HepG2 (cell line): ENCODE results near the gene ECM1. TPM values are rescaled to one million over a fixed set of nuclear protein-coding genes. Genes with fewer than 3 reads are reported as not detected.

ENCODE experiments used
- ATAC-seq: fragments of 200-7000 bp; cut with Tn5 transposase; 3 replicates; pipeline ENCODE4 v1.9.1; 2020; ENCODE audit warnings: mild to moderate bottlenecking, moderate library complexity
- BruUV-seq: library from RNA; stranded (reverse); fragments of 400-500 nt; replicated peaks from 2 replicates; lab custom pipeline; 2021; lab: Mats Ljungman, UMichigan
- CTCF ChIA-PET: fragments of 300-600 bp; formaldehyde crosslinking; extraction: SDS; loops from one replicate; lab custom pipeline; 2021; ENCODE audit warnings: low total read pairs, inconsistent platforms, low intra/inter-chr PET ratio; lab: Yijun Ruan, JAX
- POLR2A ChIA-PET: fragments of 350-600 bp; sonication (Branson Sonifier 250); formaldehyde crosslinking; loops from one replicate; lab custom pipeline; 2020; ENCODE audit warnings: antibody characterized with exemption, inconsistent platforms; lab: Yijun Ruan, JAX
- DNase-seq: peaks from one replicate; pipeline ENCODE4 v3.0.0-alpha.2; 2015; ENCODE audit warnings: low spot score
- FAIRE-seq: peaks from 3 replicates; lab custom pipeline; 2011; peaks lifted over from hg19 to GRCh38; lab: Jason Lieb, UNC
- H2AFZ ChIP-seq: one replicate; pipeline ENCODE4 v1.6.1; 2011; ENCODE audit warnings: low read length, inconsistent platforms
- H3K27ac ChIP-seq: fragments of 300-600 bp; 3 replicates; pipeline ENCODE4 v1.8.0; 2011; ENCODE audit warnings: mixed run types, mild to moderate bottlenecking, mixed read lengths, low read length, inconsistent platforms; ENCODE audit not compliant: insufficient read depth; ENCODE audit errors: extremely low read length
- H3K27me3 ChIP-seq, 2 experiments: fragments of 200-600 bp in 1 of 2; 2 replicates in 1 of 2; 3 replicates in 1 of 2; pipeline versions ENCODE4 v1.6.0 to v1.8.0; 2011; ENCODE audit warnings: low read length in 2 of 2, mild to moderate bottlenecking in 2 of 2, moderate library complexity in 2 of 2, inconsistent platforms in 1 of 2; ENCODE audit not compliant: insufficient read depth in 2 of 2, control insufficient read depth in 1 of 2
- H3K36me3 ChIP-seq, 2 experiments: fragments of 200-600 bp in 1 of 2; replicated peaks in 1 of 2; 2 replicates in 1 of 2; 3 replicates in 1 of 2; pipeline versions ENCODE4 v1.5.1 to v1.8.0; 2011; ENCODE audit warnings: low read length in 2 of 2, inconsistent platforms in 1 of 2; ENCODE audit not compliant: insufficient read depth in 2 of 2, control insufficient read depth in 1 of 2
- H3K4me1 ChIP-seq: 2 replicates; pipeline ENCODE4 v1.5.1; 2012; ENCODE audit warnings: low read length, inconsistent platforms; ENCODE audit not compliant: insufficient read depth
- H3K4me2 ChIP-seq: 2 replicates; pipeline ENCODE4 v1.6.0; 2011; ENCODE audit warnings: low read depth, low read length, inconsistent platforms
- H3K4me3 ChIP-seq, 3 experiments: fragments of 200-600 bp in 1 of 3; sonication (generic), shearing (Covaris generic) in 1 of 3; replicated peaks in 1 of 3; 2 replicates each; pipeline ENCODE4 v1.5.1; 2011 to 2016; ENCODE audit warnings: low read length in 3 of 3, inconsistent platforms in 2 of 3, low read depth in 2 of 3, mild to moderate bottlenecking in 2 of 3, control low read depth in 1 of 3, mixed read lengths in 1 of 3; ENCODE audit not compliant: insufficient read depth in 1 of 3
- H3K79me2 ChIP-seq: one replicate; pipeline ENCODE4 v1.6.1; 2011; ENCODE audit warnings: low read length, inconsistent platforms; ENCODE audit not compliant: insufficient read depth
- H3K9ac ChIP-seq: 2 replicates; pipeline ENCODE4 v1.6.0; 2011; ENCODE audit warnings: mild to moderate bottlenecking, low read depth, low read length, inconsistent platforms; ENCODE audit not compliant: insufficient read depth
- H3K9me3 ChIP-seq: 2 replicates; pipeline ENCODE4 v1.5.1; 2012; ENCODE audit warnings: mild to moderate bottlenecking, low read length
- H4K20me1 ChIP-seq: 2 replicates; pipeline ENCODE4 v1.6.0; 2011; ENCODE audit warnings: inconsistent platforms, mild to moderate bottlenecking, low read length, moderate library complexity; ENCODE audit not compliant: insufficient read depth
- ARNTL ChIP-seq: sonication (generic); formaldehyde crosslinking; IDR thresholded peaks from 2 replicates; pipeline ENCODE4 v1.4.0; 2020; ENCODE audit warnings: mild to moderate bottlenecking, missing genetic modification reagents
- FOXJ3 ChIP-seq: sonication (generic); formaldehyde crosslinking; IDR thresholded peaks from 2 replicates; pipeline ENCODE4 v1.4.0; 2020; ENCODE audit warnings: missing genetic modification reagents, mild to moderate bottlenecking, borderline replicate concordance
- GABPB1 ChIP-seq: IDR thresholded peaks from 2 replicates; pipeline ENCODE4 v1.6.1; 2016; ENCODE audit warnings: mild to moderate bottlenecking, missing genetic modification reagents, moderate library complexity, missing compliant biosample characterization
- GTF2F1 ChIP-seq: fragments of 150-350 bp; IDR thresholded peaks from 2 replicates; pipeline ENCODE4 v1.6.1; 2014; ENCODE audit warnings: low read length
- HHEX ChIP-seq: IDR thresholded peaks from 2 replicates; pipeline ENCODE4 v1.6.1; 2016; ENCODE audit warnings: control low read depth
- JUNB ChIP-seq: sonication (generic); formaldehyde crosslinking; IDR thresholded peaks from 2 replicates; pipeline ENCODE4 v1.8.0; 2022; ENCODE audit warnings: missing genetic modification reagents, mild to moderate bottlenecking, borderline replicate concordance
- NFKB2 ChIP-seq: sonication (generic); formaldehyde crosslinking; IDR thresholded peaks from 2 replicates; pipeline ENCODE4 v1.4.0; 2020; ENCODE audit warnings: missing genetic modification reagents, borderline replicate concordance
- RNF219 ChIP-seq: sonication (generic); formaldehyde crosslinking; IDR thresholded peaks from 2 replicates; pipeline ENCODE4 v1.5.0; 2020; ENCODE audit warnings: mild to moderate bottlenecking, missing genetic modification reagents
- RXRB ChIP-seq: IDR thresholded peaks from 2 replicates; pipeline ENCODE4 v1.6.1; 2016; ENCODE audit warnings: borderline replicate concordance, missing genetic modification reagents, missing compliant biosample characterization
- TBP ChIP-seq: sonication (generic); formaldehyde crosslinking; IDR thresholded peaks from 2 replicates; pipeline ENCODE4 v1.5.0; 2020; ENCODE audit warnings: missing genetic modification reagents
- XRCC5 ChIP-seq: fragments of 200-400 bp; formaldehyde crosslinking; optimal IDR thresholded peaks from 2 replicates; pipeline ENCODE3; 2017; ENCODE audit warnings: mild to moderate bottlenecking, low read length
- ZBTB7B ChIP-seq: sonication (generic); formaldehyde crosslinking; IDR thresholded peaks from 2 replicates; pipeline ENCODE4 v1.4.0; 2020; ENCODE audit warnings: missing genetic modification reagents
- ZC3H13 ChIP-seq: sonication (generic); formaldehyde crosslinking; IDR thresholded peaks from 2 replicates; pipeline ENCODE4 v1.8.1; 2023; ENCODE audit warnings: mild to moderate bottlenecking, missing genetic modification reagents, moderate library complexity
- ZNF496 ChIP-seq: sonication (generic); formaldehyde crosslinking; IDR thresholded peaks from 2 replicates; pipeline ENCODE4 v1.8.1; 2023; ENCODE audit warnings: mild to moderate bottlenecking, moderate library complexity, missing genetic modification reagents; ENCODE audit not compliant: insufficient replicate concordance
- ZNF670 ChIP-seq: sonication (generic); formaldehyde crosslinking; IDR thresholded peaks from 2 replicates; pipeline ENCODE4 v1.8.0; 2022; ENCODE audit warnings: mild to moderate bottlenecking, missing genetic modification reagents, borderline replicate concordance
- ZNF782 ChIP-seq: sonication (generic); formaldehyde crosslinking; IDR thresholded peaks from 2 replicates; pipeline ENCODE4 v1.4.0; 2020; ENCODE audit warnings: missing genetic modification reagents, mild to moderate bottlenecking, borderline replicate concordance
- WGBS: methylation state at CpG from one replicate; pipeline ENCODE4 v1.1.6; 2017; ENCODE audit warnings: low lambda C conversion rate; 5-methylcytosine and 5-hydroxymethylcytosine counted together
- in situ Hi-C: cut with HindIII; loops from 2 replicates; pipeline ENCODE4 v1.10.0; 2017; ENCODE audit warnings: low pct_unique_long_range_greater_than_20kb; ENCODE audit not compliant: extremely low pct_ligation_motif_present
- intact Hi-C: fragments of 100-400 bp; cut with micrococcal nuclease; formaldehyde crosslinking; loops from one replicate; pipeline ENCODE4 v1.10.0; 2022; ENCODE audit not compliant: unreplicated experiment
- polyA plus RNA-seq, 8 experiments: library from polyadenylated mRNA; depleted of rRNA in 3 of 8; stranded (reverse) in 7 of 8; unstranded in 1 of 8; fragments of >200 nt; fragmentation: Illumina TruSeq in 4 of 8; extraction: Trizol in 4 of 8; gene quantifications; 2 replicates each; pipeline versions ENCODE4 v1.2.1 to v1.2.3, GENCODE V29; 2011 to 2016; ENCODE audit warnings: low read depth in 4 of 8, missing spikeins in 1 of 8, mixed read lengths in 1 of 8; ENCODE audit not compliant: insufficient read depth in 1 of 8
- total RNA-seq, 5 experiments: library from RNA; depleted of rRNA; stranded (reverse); fragments of >200 nt; fragmentation: Illumina TruSeq; extraction: Trizol; gene quantifications; 2 replicates each; pipeline ENCODE4 v1.2.3, GENCODE V29; 2016; ENCODE audit warnings: low read depth in 1 of 5
- TF ChIP-seq, protein P1 (sequence below): sonication (generic); formaldehyde crosslinking; IDR thresholded peaks from 2 replicates; pipeline ENCODE4 v1.4.0; 2020; ENCODE audit warnings: missing genetic modification reagents

The ECM1 gene
- total and polyA plus RNA-seq, 2 of the 13 experiments (the other 11 are each of a cell fraction or from before 2014, with no cell fraction given): 0.42 to 1.0 TPM

DNA sequence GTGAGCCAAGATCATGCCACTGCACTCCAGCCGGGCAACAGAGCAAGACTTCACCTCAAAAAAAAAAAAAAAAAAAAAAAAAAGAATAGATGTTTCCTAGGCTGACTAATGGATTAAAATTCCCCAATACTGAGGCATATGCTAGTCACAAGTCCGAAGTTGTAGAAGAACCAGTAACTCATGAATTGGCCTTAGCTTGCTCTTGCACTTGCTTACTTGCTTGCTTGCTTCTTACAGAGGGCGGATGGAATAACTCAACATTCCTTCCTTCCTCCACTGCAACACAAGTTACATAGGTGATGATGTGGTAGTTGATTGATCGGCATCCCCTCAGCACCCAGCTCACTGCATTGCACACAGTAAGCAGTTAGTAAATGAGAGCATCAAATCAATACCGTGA is 23.5 kb upstream of the ECM1 start:
- H3K4me2 ChIP-seq: no peak overlapping the region
- TF ChIP-seq GABPB1 (CRISPR knock-in tag) (no peak), NFKB2 (CRISPR knock-in tag) (no peak), XRCC5 (no peak), ZC3H13 (CRISPR knock-in tag) (no peak), RNF219 (CRISPR knock-in tag) (no peak), JUNB (no peak), ZNF670 (CRISPR knock-in tag) (no peak), RXRB (CRISPR knock-in tag) (no peak), HHEX (CRISPR knock-in tag) (no peak), ZBTB7B (CRISPR knock-in tag) (no peak), ZNF496 (CRISPR knock-in tag) (no peak), TBP (no peak), ARNTL (no peak), GTF2F1 (no peak), FOXJ3 (CRISPR knock-in tag) (no peak), ZNF782 (no peak)
- TF ChIP-seq, protein P1, sequence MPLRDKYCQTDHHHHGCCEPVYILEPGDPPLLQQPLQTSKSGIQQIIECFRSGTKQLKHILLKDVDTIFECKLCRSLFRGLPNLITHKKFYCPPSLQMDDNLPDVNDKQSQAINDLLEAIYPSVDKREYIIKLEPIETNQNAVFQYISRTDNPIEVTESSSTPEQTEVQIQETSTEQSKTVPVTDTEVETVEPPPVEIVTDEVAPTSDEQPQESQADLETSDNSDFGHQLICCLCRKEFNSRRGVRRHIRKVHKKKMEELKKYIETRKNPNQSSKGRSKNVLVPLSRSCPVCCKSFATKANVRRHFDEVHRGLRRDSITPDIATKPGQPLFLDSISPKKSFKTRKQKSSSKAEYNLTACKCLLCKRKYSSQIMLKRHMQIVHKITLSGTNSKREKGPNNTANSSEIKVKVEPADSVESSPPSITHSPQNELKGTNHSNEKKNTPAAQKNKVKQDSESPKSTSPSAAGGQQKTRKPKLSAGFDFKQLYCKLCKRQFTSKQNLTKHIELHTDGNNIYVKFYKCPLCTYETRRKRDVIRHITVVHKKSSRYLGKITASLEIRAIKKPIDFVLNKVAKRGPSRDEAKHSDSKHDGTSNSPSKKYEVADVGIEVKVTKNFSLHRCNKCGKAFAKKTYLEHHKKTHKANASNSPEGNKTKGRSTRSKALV: no peak
- H3K9ac ChIP-seq: no peak overlapping the region
- H3K27me3 ChIP-seq: no peaks in the 10 kb centered on the region
- no peak for FAIRE-seq
- ChIA-PET CTCF (interaction anchor here (0.8 to 1.9 kb wide), 2 partner anchors 21 to 76 kb away, joined by 3 to 7 read pairs; no protein-coding TSS in a partner anchor), POLR2A (interaction anchor here (2.0 kb wide), 1 partner anchor 31 kb away, joined by 5 read pairs; the partner anchor contains the start of gene FALEC)
- H3K79me2 ChIP-seq: peaks cover 11% of the 10 kb centered on the region
- H2AFZ ChIP-seq: no peak overlapping the region
- ATAC-seq: no peak
- H3K4me1 ChIP-seq: peaks cover 35% of the 10 kb centered on the region
- no peak for DNase-seq
- no peak overlapping the region for H3K27ac ChIP-seq
- no TSS peak for BruUV-seq
- intact Hi-C loops (loop anchor here (5.0 kb wide), 1 partner anchor 138 kb away; no protein-coding TSS in a partner anchor), in situ Hi-C loops (no loop called here)
- H4K20me1 ChIP-seq: no peaks in the 10 kb centered on the region
- 86% methylated on average over 5 of the region's 5 CpGs for WGBS
- H3K4me3 ChIP-seq: no peak overlapping the region
- H3K36me3 ChIP-seq: peaks cover 2 to 8% of the 10 kb centered on the region in 2 experiments; a peak in 2 of 5 replicates
- H3K9me3 ChIP-seq: no peaks in the 10 kb centered on the region
